ENCODE measurements around the gene WASF2.

DNA sequence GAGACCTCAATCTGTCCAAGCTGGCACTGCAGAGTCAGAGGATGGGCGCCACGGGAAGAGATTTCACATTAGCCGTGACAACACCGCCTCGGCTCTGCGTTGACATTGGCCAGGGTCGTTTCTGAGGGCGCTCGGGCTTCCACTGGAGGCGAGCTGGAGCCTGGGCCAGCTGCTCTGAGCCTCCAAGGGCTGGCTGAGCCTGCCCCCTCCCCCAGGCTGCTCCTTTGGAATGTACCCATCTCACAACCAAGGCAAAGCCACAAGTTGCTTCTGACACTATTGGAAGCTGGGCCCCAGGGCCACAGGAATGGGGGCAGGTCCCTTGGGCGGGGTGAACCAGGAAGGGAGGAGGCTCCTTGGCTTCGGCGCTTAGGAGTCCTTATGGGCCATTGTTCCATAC is 84.9 kb downstream of the WASF2 start:
- TF ChIP-seq GATA3 (IDR thresholded peaks at IDR 0.05; ENCODE audit: low read depth, low read length) (no peak), GATA2 (IDR thresholded peaks at IDR 0.05; ENCODE audit: low read depth, low read length) (no peak)
